Testis (tissue), 3 donors: ENCODE results near the gene SLC7A7. TPM values are rescaled to one million over a fixed set of nuclear protein-coding genes. Genes with fewer than 3 reads are reported as not detected.

Experiments used
- DNase-seq: peaks from one replicate; pipeline ENCODE4 v3.0.0-alpha.2; 2019
- H3K27ac ChIP-seq, 2 donors: fragments of 200-600 bp; sonication (generic); one replicate each; pipeline ENCODE4 v1.5.1; 2019
- H3K27me3 ChIP-seq: fragments of 200-600 bp; sonication (generic); one replicate; pipeline ENCODE4 v1.5.1; 2019
- H3K36me3 ChIP-seq: fragments of 200-600 bp; sonication (generic); one replicate; pipeline ENCODE4 v1.5.1; 2017; ENCODE audit warnings: low read depth; ENCODE audit errors: missing control alignments
- H3K4me1 ChIP-seq: fragments of 200-600 bp; sonication (generic); one replicate; pipeline ENCODE4 v1.5.1; 2019
- H3K4me3 ChIP-seq, 2 donors: fragments of 200-600 bp; sonication (generic); one replicate each; pipeline ENCODE4 v1.5.1; 2017 to 2019
- H3K9me3 ChIP-seq: fragments of 200-600 bp; sonication (generic); one replicate; pipeline ENCODE4 v1.5.1; 2017
- POLR2A ChIP-seq: fragments of 450-650 bp; IDR thresholded peaks from one replicate; pipeline ENCODE4 v1.6.1; 2017; ENCODE audit warnings: antibody characterized with exemption, mild to moderate bottlenecking, moderate library complexity
- WGBS, 2 donors: methylation state at CpG; one replicate each; pipeline ENCODE4 v1.1.5; 2018; 5-methylcytosine and 5-hydroxymethylcytosine counted together
- intact Hi-C: fragments of 100-400 bp; cut with DNase I; formaldehyde crosslinking; loops from one replicate; pipeline ENCODE4 v1.15.1; 2023; ENCODE audit warnings: low total_unique reads
- polyA plus RNA-seq: library from polyadenylated mRNA; stranded (reverse); fragments of 350-450 nt; fragmentation: Illumina TruSeq; extraction: RNeasy Lipid Tissue Mini Kit (QIAGEN cat#74804); gene quantifications from one replicate; pipeline ENCODE4 v1.2.3, GENCODE V29; 2014; ENCODE audit warnings: low read depth, low replicate concordance; ENCODE audit not compliant: insufficient read depth
- total RNA-seq, 2 donors: library from RNA; depleted of rRNA; stranded (reverse); fragments of >200 nt; gene quantifications; one replicate each; pipeline ENCODE4 v1.2.3, GENCODE V29; 2016
- TF ChIP-seq, protein P1 (sequence below), 3 experiments: fragments of 450-650 bp in 2 of 3; fragments of 200-600 bp in 1 of 3; sonication (generic) in 1 of 3; IDR thresholded peaks; one replicate each; pipeline ENCODE4 v1.5.1; 2016 to 2019; ENCODE audit warnings: antibody characterized with exemption in 3 of 3, mild to moderate bottlenecking in 2 of 3, moderate library complexity in 1 of 3

SLC7A7 gene
- total and polyA plus RNA-seq, 3 donors from 2014 or later = 22.2 to 77.1 (median 34.7) TPM

DNA sequence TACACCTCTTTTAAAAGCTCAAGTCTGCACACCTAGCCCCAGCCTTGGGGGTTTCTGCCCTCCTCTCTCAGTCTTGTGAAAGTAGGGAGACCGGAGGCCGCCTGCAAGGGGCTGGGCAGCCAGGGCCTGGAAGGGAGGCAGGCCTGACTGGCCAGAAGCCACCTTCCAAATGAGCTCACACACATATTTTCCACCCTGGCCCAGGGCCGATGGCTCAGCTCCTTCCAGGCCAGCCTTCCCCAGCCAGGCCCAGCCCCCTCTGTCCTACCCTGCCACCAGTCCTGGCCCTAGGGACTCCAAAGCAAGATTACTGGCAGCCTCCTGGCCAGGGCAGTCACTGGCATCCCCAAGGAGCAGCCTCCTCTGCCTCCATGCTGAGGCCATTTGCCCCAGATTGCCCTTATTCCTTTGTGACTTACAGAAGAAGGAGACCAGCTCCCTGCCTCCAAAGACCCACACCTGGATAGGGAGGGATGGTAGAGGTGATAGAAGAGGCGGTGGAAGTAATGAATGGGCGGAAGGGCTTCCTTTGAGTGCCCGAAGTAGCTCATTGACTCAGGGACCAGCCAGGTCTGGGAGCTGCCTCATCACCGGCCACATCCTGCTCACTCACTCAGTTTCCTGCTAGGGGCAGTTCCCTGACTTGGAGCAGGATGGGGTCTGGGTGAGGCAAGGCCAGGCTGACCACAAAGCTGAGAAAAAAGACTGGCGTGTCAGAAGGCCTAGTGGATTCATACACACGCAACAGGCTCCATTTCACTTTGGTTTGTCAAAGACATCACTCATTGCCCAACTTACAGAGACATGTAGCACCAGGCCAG, 35.9 kb upstream of the SLC7A7 start:
- Histone ChIP-seq H3K27ac (peak overlapping the region in 1 of 2 donors; percentile 54), H3K4me3 (no peak overlapping the region), H3K36me3 (no peaks in the 10 kb centered on the region), H3K4me1 (peaks cover 42% of the 10 kb centered on the region), H3K9me3 (no peaks in the 10 kb centered on the region), H3K27me3 (no peaks in the 10 kb centered on the region)
- 64 to 75% methylated on average over 7 to 9 of the region's 9 CpGs for WGBS, 2 donors
- no peak for TF ChIP-seq POLR2A
- peak; percentile 78 for DNase-seq
- intact Hi-C loops = loop anchor here (10.0 kb wide), 1 partner anchor 286 kb away; no protein-coding TSS in a partner anchor

DNA sequence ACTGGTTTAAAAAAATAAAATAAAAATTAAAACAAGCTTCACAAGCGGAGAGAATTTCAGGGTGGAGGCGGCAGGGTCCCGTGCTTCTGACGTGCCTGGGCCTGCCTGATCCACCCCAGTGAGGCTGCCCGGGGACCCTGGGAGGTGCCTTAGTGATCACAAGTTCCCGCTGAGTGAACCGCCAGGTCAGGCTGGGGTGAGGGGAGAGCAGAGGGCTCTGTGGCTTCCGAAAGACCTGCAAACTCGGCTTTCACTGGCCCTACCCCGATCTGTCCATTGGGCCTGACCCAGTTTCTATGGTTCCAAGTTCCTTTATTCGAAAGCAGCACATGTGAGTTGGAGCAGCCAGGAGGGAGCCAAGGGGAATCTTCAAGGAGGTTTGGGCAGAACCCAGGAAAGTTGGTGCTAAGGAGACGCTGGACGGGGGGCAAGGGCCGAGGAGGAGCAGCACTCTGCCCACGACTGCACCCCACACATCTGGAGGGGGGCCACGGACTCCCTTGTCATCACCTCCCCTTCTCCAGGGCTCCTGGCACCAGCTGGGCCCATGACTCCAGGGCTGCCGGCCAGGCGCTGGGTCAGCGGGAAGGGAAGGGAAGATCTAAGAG, 34.1 kb upstream of the SLC7A7 start:
- no peak for TF ChIP-seq POLR2A
- TF ChIP-seq, protein P1, sequence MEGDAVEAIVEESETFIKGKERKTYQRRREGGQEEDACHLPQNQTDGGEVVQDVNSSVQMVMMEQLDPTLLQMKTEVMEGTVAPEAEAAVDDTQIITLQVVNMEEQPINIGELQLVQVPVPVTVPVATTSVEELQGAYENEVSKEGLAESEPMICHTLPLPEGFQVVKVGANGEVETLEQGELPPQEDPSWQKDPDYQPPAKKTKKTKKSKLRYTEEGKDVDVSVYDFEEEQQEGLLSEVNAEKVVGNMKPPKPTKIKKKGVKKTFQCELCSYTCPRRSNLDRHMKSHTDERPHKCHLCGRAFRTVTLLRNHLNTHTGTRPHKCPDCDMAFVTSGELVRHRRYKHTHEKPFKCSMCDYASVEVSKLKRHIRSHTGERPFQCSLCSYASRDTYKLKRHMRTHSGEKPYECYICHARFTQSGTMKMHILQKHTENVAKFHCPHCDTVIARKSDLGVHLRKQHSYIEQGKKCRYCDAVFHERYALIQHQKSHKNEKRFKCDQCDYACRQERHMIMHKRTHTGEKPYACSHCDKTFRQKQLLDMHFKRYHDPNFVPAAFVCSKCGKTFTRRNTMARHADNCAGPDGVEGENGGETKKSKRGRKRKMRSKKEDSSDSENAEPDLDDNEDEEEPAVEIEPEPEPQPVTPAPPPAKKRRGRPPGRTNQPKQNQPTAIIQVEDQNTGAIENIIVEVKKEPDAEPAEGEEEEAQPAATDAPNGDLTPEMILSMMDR (IDR thresholded peaks at IDR 0.05) = no peak
- WGBS, 2 donors = 49 to 57% methylated on average over 9 to 19 of the region's 19 CpGs
- DNase-seq = peak; percentile 79
- Histone ChIP-seq H3K4me3 (no peak overlapping the region), H3K4me1 (peaks cover 50% of the 10 kb centered on the region), H3K9me3 (no peaks in the 10 kb centered on the region), H3K27ac (peak overlapping the region; percentile 27 to 85), H3K36me3 (no peaks in the 10 kb centered on the region), H3K27me3 (no peaks in the 10 kb centered on the region)
- intact Hi-C loops = no loop called here

DNA sequence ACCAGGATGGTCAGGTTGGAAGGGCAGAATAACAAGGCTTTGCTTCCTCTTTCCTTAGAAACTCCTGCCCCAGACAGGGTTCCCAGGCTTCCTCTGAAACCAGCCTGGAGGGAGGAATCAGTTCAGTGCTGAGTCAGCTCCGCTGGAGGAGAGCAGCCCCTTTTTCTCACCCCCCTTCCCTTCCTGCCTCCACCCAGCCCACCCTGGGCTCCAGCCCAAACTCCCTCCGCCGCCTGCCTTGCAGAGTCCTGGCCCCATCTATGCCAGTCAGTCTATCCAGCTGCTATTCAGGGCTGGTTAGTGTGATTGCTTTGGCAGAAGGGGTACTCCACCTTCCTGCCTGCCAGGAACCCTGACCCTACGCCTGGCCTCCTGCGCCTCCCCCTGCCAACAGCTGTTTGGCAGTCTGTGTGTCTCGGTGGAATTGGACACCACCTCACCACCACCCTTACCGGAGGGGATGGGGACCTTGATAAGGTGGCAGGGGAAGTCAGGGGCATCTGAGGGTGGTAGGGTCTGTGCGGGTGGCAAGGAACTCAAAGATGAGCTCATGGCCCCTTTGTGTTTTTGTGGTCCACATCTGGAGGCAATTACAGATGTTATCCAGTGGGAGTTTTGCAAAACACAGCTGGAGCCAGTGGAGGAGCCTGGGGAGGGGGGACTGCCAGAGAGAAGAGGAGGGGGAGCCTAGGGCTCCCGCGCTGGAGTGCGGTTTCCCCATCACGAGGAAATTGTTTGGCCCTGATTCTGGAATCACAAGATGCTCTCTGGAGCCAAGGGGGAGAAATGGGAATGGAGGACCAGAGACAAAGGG, 33.3 kb upstream of the SLC7A7 start:
- no peaks in the 10 kb centered on the region for H3K9me3 ChIP-seq
- H3K27ac ChIP-seq = peak overlapping the region; percentile 27 to 85
- H3K4me3 ChIP-seq = no peak overlapping the region
- no peaks in the 10 kb centered on the region for H3K36me3 ChIP-seq
- no peaks in the 10 kb centered on the region for H3K27me3 ChIP-seq
- peaks cover 50% of the 10 kb centered on the region for H3K4me1 ChIP-seq
- DNase-seq = peak; percentile 76
- TF ChIP-seq, protein P1 (IDR thresholded peaks at IDR 0.05) = no peak
- TF ChIP-seq POLR2A = no peak
- intact Hi-C loops = no loop called here
- 34 to 38% methylated on average over 12 of the region's 12 CpGs for WGBS, 2 donors

DNA sequence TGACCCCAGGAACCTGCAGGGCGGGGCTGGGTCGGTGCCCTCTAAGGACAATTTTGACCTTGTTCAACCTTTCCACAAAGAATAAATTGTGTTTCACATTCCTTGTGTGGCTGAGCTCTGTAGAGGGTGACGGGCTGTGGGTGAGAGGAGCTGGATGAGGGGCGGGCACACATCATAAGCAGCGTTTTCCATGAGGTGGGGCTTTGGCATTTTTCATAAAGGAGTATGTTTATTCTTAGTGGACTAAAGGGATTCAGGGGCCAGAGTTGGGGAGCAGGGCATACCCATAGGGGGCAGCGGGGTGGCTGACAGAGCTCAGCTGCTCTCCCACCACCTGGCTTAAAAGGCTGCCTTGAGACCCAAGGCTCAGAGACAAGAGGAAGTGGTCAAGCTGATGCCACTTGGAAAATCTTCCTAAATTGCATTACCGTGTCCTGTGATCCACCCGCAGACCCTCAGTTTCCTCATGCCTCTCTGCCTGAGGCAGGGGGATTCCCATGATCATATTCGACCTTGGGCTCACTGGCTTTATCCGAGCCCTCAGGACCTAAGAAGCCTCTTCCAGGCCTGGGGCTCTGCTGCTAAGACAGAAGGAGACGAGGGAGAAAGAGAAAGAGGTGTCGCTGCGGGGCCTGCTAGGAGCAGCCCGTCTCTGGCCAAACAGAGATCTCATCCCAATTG, 32.6 kb upstream of the SLC7A7 start:
- no peak for TF ChIP-seq POLR2A
- TF ChIP-seq, protein P1 (IDR thresholded peaks at IDR 0.05) = no peak
- H3K27ac ChIP-seq = peak overlapping the region; percentile 59 to 85
- WGBS, 2 donors = 39 to 45% methylated on average over 14 of the region's 14 CpGs
- intact Hi-C loops = no loop called here
- H3K36me3 ChIP-seq = no peaks in the 10 kb centered on the region
- no peaks in the 10 kb centered on the region for H3K9me3 ChIP-seq
- peaks cover 45% of the 10 kb centered on the region for H3K4me1 ChIP-seq
- H3K27me3 ChIP-seq = no peaks in the 10 kb centered on the region
- DNase-seq = no peak
- no peak overlapping the region for H3K4me3 ChIP-seq
